Activated naive CD4-positive, alpha-beta T cell treated with anti-CD3 and anti-CD28 coated beads, Interleukin-2, amount 50 U/mL, for 72 hours (primary cell): Measurements from ENCODE around the gene SLC38A1. TPM values are rescaled to one million over a fixed set of nuclear protein-coding genes. Genes with fewer than 3 reads are reported as not detected.
A peak's percentile ranks its signal among the peaks of the same experiment; 100 is the strongest.

Experiments
- ATAC-seq, 2 donors: fragments of 150-1000 bp; cut with Tn5 transposase; 2 replicates each; pipeline ENCODE4 v1.10.0; 2021; ENCODE audit warnings: mild to moderate bottlenecking in 2 of 2, moderate library complexity in 2 of 2
- DNase-seq, 2 donors: peaks; one replicate each; pipeline ENCODE4 v3.0.0; 2021 to 2022; ENCODE audit warnings: low spot score in 2 of 2
- H3K27ac Mint-ChIP-seq, 2 donors: one replicate each; pipeline ENCODE4 v1.8.0; 2022; ENCODE audit warnings: mild to moderate bottlenecking in 2 of 2, mixed read lengths in 2 of 2
- H3K36me3 Mint-ChIP-seq, 2 donors: one replicate each; pipeline ENCODE4 v1.8.0; 2022; ENCODE audit warnings: mixed read lengths in 2 of 2
- H3K9me3 Mint-ChIP-seq, 2 donors: one replicate each; pipeline ENCODE4 v1.8.0; 2022; ENCODE audit warnings: mixed read lengths in 2 of 2
- total RNA-seq, 2 donors: library from RNA; stranded (reverse); gene quantifications; one replicate each; pipeline ENCODE4 v1.2.3, GENCODE V29; 2022

The SLC38A1 gene
- total RNA-seq, 2 donors from 2014 or later, result 146 to 177 TPM

- ATAC-seq (no peak), DNase-seq (no peak)
- Mint-ChIP-seq H3K36me3 (peaks cover 57 to 84% of the 10 kb centered on the region in 2 donors), H3K9me3 (no peaks in the 10 kb centered on the region), H3K27ac (peak overlapping the region; percentile 12 to 96)
Observed at GRCh38 chr12:46223047-46223446, 45.8 kb downstream of the SLC38A1 start.

- Mint-ChIP-seq H3K27ac (peak overlapping the region in 1 of 2 donors; percentile 96), H3K9me3 (no peaks in the 10 kb centered on the region), H3K36me3 (peaks cover 53 to 80% of the 10 kb centered on the region in 2 donors)
- no peak for DNase-seq
- ATAC-seq, result no peak
Observed at GRCh38 chr12:46222636-46223035, 46.2 kb downstream of the SLC38A1 start.

- no peaks in the 10 kb centered on the region for H3K9me3 Mint-ChIP-seq
- no peak for DNase-seq
- peaks cover 53 to 70% of the 10 kb centered on the region in 2 donors for H3K36me3 Mint-ChIP-seq
- H3K27ac Mint-ChIP-seq, result peak overlapping the region; percentile 96 to 97
- no peak for ATAC-seq
Observed at GRCh38 chr12:46221255-46222128, 47.4 kb downstream of the SLC38A1 start.

DNA sequence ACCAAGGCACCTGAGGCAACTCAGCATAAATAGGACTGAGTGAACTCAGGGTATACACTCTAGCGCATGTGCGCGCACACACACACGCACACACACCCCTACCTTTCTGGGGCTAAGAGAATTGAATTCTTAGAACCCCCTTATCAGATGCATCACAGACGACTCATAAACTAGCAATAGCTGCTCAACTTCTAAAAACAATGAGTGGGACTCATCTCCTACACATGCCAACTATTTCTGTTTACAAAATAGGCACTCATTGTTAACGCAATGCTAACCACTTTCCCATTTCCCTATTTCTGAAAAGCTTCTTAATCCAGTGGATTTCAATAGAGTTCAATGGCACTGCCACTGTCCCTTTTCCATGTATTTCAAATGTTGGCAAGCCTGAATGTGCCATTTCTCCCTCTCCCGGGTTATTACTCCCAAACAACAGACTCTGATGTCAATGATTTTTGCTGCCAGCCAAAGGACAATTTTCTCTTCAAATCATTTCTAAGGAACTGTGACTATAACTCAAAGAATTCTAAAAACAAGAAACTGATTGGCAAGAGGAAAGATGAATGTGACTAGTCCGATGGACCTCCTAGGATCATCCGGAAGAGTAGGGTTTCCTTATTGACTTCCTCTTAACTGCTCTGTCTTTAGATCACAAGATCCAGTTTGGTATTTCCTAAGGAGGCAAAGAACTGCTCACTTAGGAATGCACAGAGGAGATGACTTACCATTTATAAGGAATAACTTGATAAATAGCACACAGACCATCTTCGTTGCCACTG lies 48.8 kb downstream of the SLC38A1 start:
- no peaks in the 10 kb centered on the region for H3K9me3 Mint-ChIP-seq
- ATAC-seq, result peak; percentile 3 to 43
- peak overlapping the region; percentile 96 to 97 for H3K27ac Mint-ChIP-seq
- DNase-seq, result no peak
- H3K36me3 Mint-ChIP-seq, result peaks cover 55 to 65% of the 10 kb centered on the region in 2 donors

DNA sequence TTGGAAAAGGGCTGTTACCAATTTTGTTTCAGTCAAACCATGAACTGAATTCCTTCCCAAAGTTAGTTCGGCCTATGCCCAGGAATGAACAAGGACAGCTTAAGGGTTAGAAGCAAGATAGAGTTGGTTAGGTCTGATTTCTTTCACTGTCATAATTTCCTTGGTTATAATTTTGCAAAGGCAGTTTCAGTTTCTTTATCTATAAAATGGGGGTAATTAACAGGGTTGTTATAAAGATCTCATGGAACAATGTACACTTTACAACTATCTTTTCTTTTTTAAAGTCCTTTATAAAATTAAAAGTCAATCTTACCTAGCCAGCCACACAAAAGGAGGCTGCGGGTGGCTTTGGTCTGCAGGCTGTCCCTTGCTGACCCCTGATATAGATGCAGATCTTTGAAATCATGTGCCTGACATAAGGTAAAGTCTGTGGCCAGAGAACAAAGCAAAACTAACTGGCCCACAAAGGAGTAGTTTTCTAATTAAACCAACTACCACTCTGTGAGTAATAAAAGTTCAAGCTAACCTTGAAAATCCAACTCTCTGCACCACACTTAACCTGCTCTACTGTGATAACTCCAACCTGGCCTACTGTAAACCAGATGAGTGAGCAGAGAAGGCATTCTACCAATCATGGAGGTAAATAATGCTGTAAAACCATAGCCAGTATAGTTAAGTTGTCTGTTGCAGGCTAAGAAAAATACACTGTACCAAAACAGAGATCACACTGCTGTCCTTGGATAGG lies 49.5 kb downstream of the SLC38A1 start:
- ATAC-seq (peak; percentile 2 to 5), DNase-seq (no peak)
- Mint-ChIP-seq H3K36me3 (peaks cover 51 to 62% of the 10 kb centered on the region in 2 donors), H3K9me3 (no peaks in the 10 kb centered on the region), H3K27ac (peak overlapping the region; percentile 96 to 97)

- no peak for ATAC-seq
- H3K9me3 Mint-ChIP-seq, result no peaks in the 10 kb centered on the region
- H3K36me3 Mint-ChIP-seq, result peaks cover 49 to 61% of the 10 kb centered on the region in 2 donors
- peak overlapping the region; percentile 96 to 97 for H3K27ac Mint-ChIP-seq
- DNase-seq, result no peak
Observed at GRCh38 chr12:46218322-46219095, 50.3 kb downstream of the SLC38A1 start.

DNA sequence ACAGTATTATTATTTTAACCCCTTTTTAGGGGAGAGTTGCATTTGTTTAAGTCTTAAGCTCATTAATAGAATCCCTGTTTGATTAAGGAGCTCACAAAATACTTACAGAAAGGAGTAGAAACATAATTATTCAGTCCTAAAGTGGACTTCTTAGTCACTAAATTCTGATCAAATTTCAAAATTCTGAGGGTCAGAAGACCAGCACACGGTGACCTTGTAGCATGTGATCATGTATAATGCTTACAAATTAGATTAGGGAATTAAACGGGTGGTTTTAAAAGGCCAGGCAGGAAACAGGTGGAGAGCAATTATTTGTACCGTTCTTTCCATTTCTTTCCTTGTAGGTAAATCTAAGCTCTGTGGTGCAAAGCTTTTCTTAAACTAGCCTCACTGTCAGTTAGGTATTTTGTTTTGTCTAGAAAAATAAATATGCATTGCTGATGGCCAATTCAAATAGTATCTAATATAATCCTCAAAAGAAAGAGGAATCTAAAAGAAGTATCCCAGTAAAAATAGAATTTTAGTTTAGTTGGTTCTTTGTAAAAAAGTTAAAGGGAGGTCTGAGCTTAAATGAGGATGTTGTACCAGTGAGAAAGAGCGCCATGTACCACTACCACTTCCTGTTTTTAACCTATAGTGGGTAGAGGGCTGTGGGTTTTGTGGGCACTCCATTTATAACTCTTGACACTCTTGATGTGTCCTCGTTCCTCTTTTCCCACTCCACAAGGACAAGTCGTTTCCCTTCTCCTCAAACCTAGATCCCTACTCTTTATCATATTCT lies 51.1 kb downstream of the SLC38A1 start:
- no peaks in the 10 kb centered on the region for H3K9me3 Mint-ChIP-seq
- ATAC-seq, result peak; percentile 23 to 28

DNA sequence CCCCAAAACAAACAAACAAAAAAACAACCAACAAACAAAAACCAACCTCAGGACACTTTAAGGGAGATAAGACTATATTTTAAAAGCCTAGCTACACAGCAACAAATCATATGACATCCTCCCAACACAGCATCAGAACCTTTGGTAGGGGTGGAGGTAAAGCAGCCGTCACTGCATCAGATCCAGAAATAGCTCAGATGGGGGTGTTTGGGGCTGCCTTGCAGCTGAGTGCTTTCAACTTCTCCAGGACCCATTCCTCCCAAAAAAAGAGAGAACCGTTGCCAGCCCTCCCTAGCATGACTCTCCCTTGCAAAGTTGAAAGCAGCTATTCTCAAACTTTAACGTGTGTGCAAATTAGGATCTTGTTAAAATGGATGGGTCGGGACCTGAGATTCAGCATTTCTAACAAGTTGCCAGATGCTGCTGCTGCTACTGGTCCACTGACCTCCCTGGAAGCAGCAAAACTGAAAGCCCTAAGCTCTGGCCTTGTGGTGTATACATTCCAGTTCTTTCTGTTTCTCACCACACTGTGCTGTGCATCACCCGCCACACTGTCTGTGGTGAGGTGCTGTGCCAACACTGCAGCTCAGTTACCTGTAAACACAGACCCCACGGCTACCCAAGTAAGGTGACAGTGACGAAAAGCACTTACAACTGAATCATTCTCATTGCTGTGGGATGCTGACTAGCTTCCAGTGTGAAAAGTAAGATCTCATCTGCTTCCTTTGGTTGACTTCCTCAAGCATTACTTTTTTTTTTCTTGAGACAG lies 54.0 kb downstream of the SLC38A1 start:
- Mint-ChIP-seq H3K9me3 (no peaks in the 10 kb centered on the region), H3K36me3 (peaks cover 50 to 53% of the 10 kb centered on the region in 2 donors), H3K27ac (peak overlapping the region; percentile 96 to 100)
- peak; percentile 76 to 90 for DNase-seq
- peak; percentile 78 to 81 for ATAC-seq

More for the DNA sequence above, 51.1 kb downstream of the SLC38A1 start:
- Mint-ChIP-seq H3K36me3 (peaks cover 48 to 64% of the 10 kb centered on the region in 2 donors), H3K27ac (peak overlapping the region; percentile 96 to 97)
- peak in 1 of 2 donors; percentile 56 for DNase-seq

- Mint-ChIP-seq H3K9me3 (no peaks in the 10 kb centered on the region), H3K36me3 (peaks cover 39 to 51% of the 10 kb centered on the region in 2 donors), H3K27ac (peak overlapping the region in 1 of 2 donors; percentile 96)
- DNase-seq (no peak), ATAC-seq (no peak)
Observed at GRCh38 chr12:46212108-46212982, 56.5 kb downstream of the SLC38A1 start.

GRCh38 chr12:46210873-46211439 lies 57.9 kb downstream of the SLC38A1 start:
- Mint-ChIP-seq H3K27ac (peak overlapping the region; percentile 96 to 97), H3K36me3 (peaks cover 31 to 53% of the 10 kb centered on the region in 2 donors), H3K9me3 (no peaks in the 10 kb centered on the region)
- ATAC-seq (peak in 1 of 2 donors; percentile 33), DNase-seq (no peak)

DNA sequence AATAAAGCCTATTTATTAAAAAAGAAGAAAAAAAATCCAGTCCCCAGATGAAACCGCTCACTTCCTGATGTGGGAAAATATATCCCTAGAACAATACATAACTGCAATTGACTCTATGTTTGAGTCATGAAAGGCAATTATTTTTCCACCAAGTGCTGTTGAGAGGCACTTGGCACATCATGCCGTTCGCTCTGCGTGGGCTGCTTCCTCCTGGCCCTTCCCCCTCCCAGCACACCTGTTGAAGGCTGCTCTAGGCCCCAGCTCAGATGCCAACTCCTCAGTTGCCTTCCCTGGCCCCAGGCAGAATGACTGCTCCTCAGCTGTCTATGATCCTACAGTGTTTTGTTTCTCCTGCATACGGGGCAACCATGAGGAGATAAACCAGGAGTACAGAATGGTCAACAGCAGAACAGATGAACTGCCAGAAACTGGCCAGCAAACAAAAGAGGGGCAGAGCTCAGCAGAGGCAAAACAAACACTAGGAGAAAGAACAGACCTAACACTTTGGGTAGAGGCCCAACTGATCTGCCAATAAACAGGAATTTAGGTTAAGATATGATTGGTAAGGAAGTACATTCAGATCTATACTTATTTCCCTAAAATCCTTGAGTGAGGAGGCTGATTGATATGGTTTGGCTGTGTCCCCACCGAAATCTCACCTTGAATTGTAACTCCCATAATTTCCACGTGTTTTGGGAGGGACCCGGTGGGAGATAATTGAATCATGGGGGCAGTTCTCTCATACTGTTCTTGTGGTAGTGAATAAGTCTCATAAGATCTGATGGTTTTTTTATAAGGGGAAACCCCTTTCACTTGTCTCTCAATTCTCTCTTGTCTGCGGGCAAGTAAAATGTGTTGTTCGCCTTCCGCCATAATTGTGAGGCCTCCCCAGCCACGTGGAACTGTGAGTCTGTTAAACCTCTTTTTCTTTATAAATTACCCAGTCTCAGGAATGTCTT lies 58.6 kb downstream of the SLC38A1 start:
- peaks cover 29 to 54% of the 10 kb centered on the region in 2 donors for H3K36me3 Mint-ChIP-seq
- peak overlapping the region; percentile 96 to 97 for H3K27ac Mint-ChIP-seq
- ATAC-seq, result peak; percentile 51 to 74

DNA sequence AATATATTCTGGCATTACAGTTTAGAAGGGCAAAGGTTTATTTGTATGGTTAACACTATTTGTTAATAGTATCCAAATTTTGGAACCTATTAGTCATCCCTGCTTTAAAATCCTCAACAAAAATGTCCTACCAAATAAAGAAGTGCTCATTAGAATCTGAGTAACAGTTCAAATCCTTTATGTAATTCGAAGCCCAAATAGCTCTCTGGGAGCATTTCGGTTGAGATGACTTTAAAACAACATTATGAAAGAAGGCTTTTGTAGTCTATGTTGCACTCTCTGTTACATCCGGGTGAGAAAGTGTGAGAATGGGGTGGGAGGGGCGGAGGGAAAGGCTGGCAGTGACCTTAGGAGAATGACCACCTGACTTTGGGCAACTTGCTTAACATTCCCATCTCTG lies 59.7 kb downstream of the SLC38A1 start:
- ATAC-seq (no peak), DNase-seq (no peak)
- peak overlapping the region; percentile 96 to 97 for H3K27ac Mint-ChIP-seq
- no peaks in the 10 kb centered on the region for H3K9me3 Mint-ChIP-seq
- H3K36me3 Mint-ChIP-seq, result peaks cover 25 to 58% of the 10 kb centered on the region in 2 donors

More for the DNA sequence above, 58.6 kb downstream of the SLC38A1 start:
- peak; percentile 68 to 70 for DNase-seq
- no peaks in the 10 kb centered on the region for H3K9me3 Mint-ChIP-seq
